Keratinocyte (primary cell): Measurements from ENCODE around the gene PLEKHJ1. TPM values are rescaled to one million over a fixed set of nuclear protein-coding genes. Genes with fewer than 3 reads are reported as not detected.

Experiments used
- DNase-seq: peaks from one replicate; pipeline ENCODE4 v3.0.0-alpha.2; 2011; ENCODE audit warnings: low read depth, missing footprints, low spot score
- FAIRE-seq: peaks from 2 replicates; lab custom pipeline; 2011; peaks lifted over from hg19 to GRCh38; lab: Jason Lieb, UNC
- H2AFZ ChIP-seq: 2 replicates; pipeline ENCODE4 v1.6.0; 2012; ENCODE audit warnings: low read length, control low read depth, inconsistent platforms; ENCODE audit not compliant: control insufficient read depth
- H3K27ac ChIP-seq: 2 replicates; pipeline ENCODE4 v1.5.1; 2011; ENCODE audit warnings: low read length; ENCODE audit not compliant: control insufficient read depth, insufficient read depth
- H3K27me3 ChIP-seq: 3 replicates; pipeline ENCODE4 v1.6.0; 2011; ENCODE audit warnings: low read length; ENCODE audit not compliant: control insufficient read depth, insufficient read depth; ENCODE audit errors: extremely low read depth
- H3K36me3 ChIP-seq, 2 experiments: 2 replicates in 1 of 2; 3 replicates in 1 of 2; pipeline ENCODE4 v1.5.1; 2011; ENCODE audit warnings: low read length in 2 of 2, mild to moderate bottlenecking in 1 of 2; ENCODE audit not compliant: control insufficient read depth in 2 of 2, insufficient read depth in 2 of 2; ENCODE audit errors: extremely low read depth in 1 of 2
- H3K4me1 ChIP-seq: 3 replicates; pipeline ENCODE4 v1.5.1; 2011; ENCODE audit warnings: low read length; ENCODE audit not compliant: control insufficient read depth, insufficient read depth; ENCODE audit errors: extremely low read depth
- H3K4me2 ChIP-seq: 3 replicates; pipeline ENCODE4 v1.6.0; 2011; ENCODE audit warnings: low read depth, low read length; ENCODE audit not compliant: control insufficient read depth, insufficient read depth; ENCODE audit errors: extremely low read depth
- H3K4me3 ChIP-seq, 3 experiments: fragments of 200-600 bp in 1 of 3; sonication (generic) in 1 of 3; 2 replicates in 2 of 3; 3 replicates in 1 of 3; pipeline ENCODE4 v1.5.1; 2011 to 2016; ENCODE audit warnings: low read length in 3 of 3, mild to moderate bottlenecking in 3 of 3, control low read depth in 2 of 3, inconsistent platforms in 1 of 3, low read depth in 1 of 3, mixed read lengths in 1 of 3, mixed run types in 1 of 3, moderate library complexity in 1 of 3; ENCODE audit not compliant: control insufficient read depth in 2 of 3, insufficient read depth in 2 of 3; ENCODE audit errors: extremely low read depth in 1 of 3
- H3K79me2 ChIP-seq: 2 replicates; pipeline ENCODE4 v1.6.0; 2012; ENCODE audit warnings: low read length; ENCODE audit not compliant: control insufficient read depth, insufficient read depth
- H3K9ac ChIP-seq: 3 replicates; pipeline ENCODE4 v1.6.0; 2011; ENCODE audit warnings: low read length; ENCODE audit not compliant: control insufficient read depth, insufficient read depth; ENCODE audit errors: extremely low read depth
- H3K9me1 ChIP-seq: 3 replicates; pipeline ENCODE4 v1.6.0; 2011; ENCODE audit warnings: low read length; ENCODE audit not compliant: control insufficient read depth, insufficient read depth; ENCODE audit errors: extremely low read depth
- H3K9me3 ChIP-seq: 2 replicates; pipeline ENCODE4 v1.5.1; 2012; ENCODE audit warnings: low read depth, low read length; ENCODE audit not compliant: control insufficient read depth
- H4K20me1 ChIP-seq: 3 replicates; pipeline ENCODE4 v1.6.0; 2011; ENCODE audit warnings: low read length; ENCODE audit not compliant: control insufficient read depth, insufficient read depth; ENCODE audit errors: extremely low read depth
- CTCF ChIP-seq, 3 experiments: IDR thresholded peaks in 1 of 3; conservative IDR thresholded peaks in 1 of 3; optimal IDR thresholded peaks in 1 of 3; 2 replicates in 2 of 3; 3 replicates in 1 of 3; pipeline versions ENCODE3 to v1.5.1; 2011; ENCODE audit warnings: low read length in 3 of 3, mild to moderate bottlenecking in 3 of 3, moderate library complexity in 2 of 3, control low read depth in 1 of 3, inconsistent platforms in 1 of 3; ENCODE audit not compliant: insufficient read depth in 2 of 3; ENCODE audit errors: extremely low read depth in 1 of 3
- EZH2 ChIP-seq: IDR thresholded peaks from one replicate; pipeline ENCODE4 v1.6.1; 2012; ENCODE audit warnings: inconsistent platforms, mild to moderate bottlenecking, low read length, moderate library complexity
- dilution Hi-C: fragments of 300-500 bp; cut with MboI; formaldehyde crosslinking; loops from one replicate; pipeline ENCODE4 v1.7.0; 2020; ENCODE audit warnings: low sequenced_read_pairs; ENCODE audit not compliant: extremely low pct_ligation_motif_present
- polyA plus RNA-seq, 5 experiments: library from polyadenylated mRNA; depleted of rRNA in 3 of 5; stranded (reverse) in 3 of 5; stranded (forward) in 1 of 5; unstranded in 1 of 5; fragments of >200 nt; gene quantifications; 1 replicate in 1 of 5; 2 replicates in 3 of 5; 3 replicates in 1 of 5; pipeline versions ENCODE4 v1.2.1 to v1.2.3, GENCODE V29; 2011 to 2012; ENCODE audit warnings: missing spikeins in 2 of 5, low read depth in 1 of 5, low replicate concordance in 1 of 5

PLEKHJ1 gene
- polyA plus RNA-seq, 1 donor (not counting 4 experiments of a cell fraction or from before 2014, with no cell fraction given), result 36.8 TPM

GRCh38 chr19:2210206-2210605 lies 25.9 kb downstream of the PLEKHJ1 start:
- H3K4me3 ChIP-seq, result no peak overlapping the region
- no peak overlapping the region for H3K27ac ChIP-seq
- no peak overlapping the region for H2AFZ ChIP-seq
- DNase-seq, result no peak
- peaks cover 4% of the 10 kb centered on the region for H3K9me1 ChIP-seq
- no peaks in the 10 kb centered on the region for H4K20me1 ChIP-seq
- TF ChIP-seq CTCF (optimal IDR thresholded peaks at IDR 0.05 in 1 of 3, IDR thresholded peaks at IDR 0.05 in 1 of 3, conservative IDR thresholded peaks at IDR 0.05 in 1 of 3; ENCODE audit: extremely low read depth in 1 of 3, insufficient read depth in 2 of 3, low read length in 3 of 3), result no peak
- TF ChIP-seq EZH2, result no peak
- dilution Hi-C loops, result no loop called here
- H3K27me3 ChIP-seq, result no peaks in the 10 kb centered on the region
- no peak overlapping the region for H3K9ac ChIP-seq
- H3K79me2 ChIP-seq, result no peaks in the 10 kb centered on the region
- H3K36me3 ChIP-seq, result peaks cover 33 to 35% of the 10 kb centered on the region in 2 experiments
- peaks cover 26% of the 10 kb centered on the region for H3K4me1 ChIP-seq
- FAIRE-seq, result no peak
- H3K9me3 ChIP-seq, result no peaks in the 10 kb centered on the region
- no peak overlapping the region for H3K4me2 ChIP-seq

GRCh38 chr19:2209408-2209807 lies 26.7 kb downstream of the PLEKHJ1 start:
- no peak for DNase-seq
- Histone ChIP-seq H3K9ac (no peak overlapping the region), H2AFZ (no peak overlapping the region), H3K4me2 (no peak overlapping the region), H3K4me1 (peaks cover 32% of the 10 kb centered on the region), H3K27me3 (no peaks in the 10 kb centered on the region), H3K9me3 (no peaks in the 10 kb centered on the region), H3K36me3 (peaks cover 29 to 32% of the 10 kb centered on the region in 2 experiments), H4K20me1 (no peaks in the 10 kb centered on the region), H3K4me3 (no peak overlapping the region), H3K9me1 (peaks cover 4% of the 10 kb centered on the region), H3K79me2 (no peaks in the 10 kb centered on the region), H3K27ac (no peak overlapping the region)
- TF ChIP-seq EZH2 (no peak), CTCF (optimal IDR thresholded peaks at IDR 0.05 in 1 of 3, IDR thresholded peaks at IDR 0.05 in 1 of 3, conservative IDR thresholded peaks at IDR 0.05 in 1 of 3; ENCODE audit: extremely low read depth in 1 of 3, insufficient read depth in 2 of 3, low read length in 3 of 3) (no peak)
- no peak for FAIRE-seq
- dilution Hi-C loops, result no loop called here
